ENCODE measurements around the gene SPSB2.
"Not testable (repeated sequence)": the region's sequence is repeated elsewhere in the genome, so short reads cannot be mapped to it uniquely, and the experiment has no call there.

SPSB2 gene

DNA sequence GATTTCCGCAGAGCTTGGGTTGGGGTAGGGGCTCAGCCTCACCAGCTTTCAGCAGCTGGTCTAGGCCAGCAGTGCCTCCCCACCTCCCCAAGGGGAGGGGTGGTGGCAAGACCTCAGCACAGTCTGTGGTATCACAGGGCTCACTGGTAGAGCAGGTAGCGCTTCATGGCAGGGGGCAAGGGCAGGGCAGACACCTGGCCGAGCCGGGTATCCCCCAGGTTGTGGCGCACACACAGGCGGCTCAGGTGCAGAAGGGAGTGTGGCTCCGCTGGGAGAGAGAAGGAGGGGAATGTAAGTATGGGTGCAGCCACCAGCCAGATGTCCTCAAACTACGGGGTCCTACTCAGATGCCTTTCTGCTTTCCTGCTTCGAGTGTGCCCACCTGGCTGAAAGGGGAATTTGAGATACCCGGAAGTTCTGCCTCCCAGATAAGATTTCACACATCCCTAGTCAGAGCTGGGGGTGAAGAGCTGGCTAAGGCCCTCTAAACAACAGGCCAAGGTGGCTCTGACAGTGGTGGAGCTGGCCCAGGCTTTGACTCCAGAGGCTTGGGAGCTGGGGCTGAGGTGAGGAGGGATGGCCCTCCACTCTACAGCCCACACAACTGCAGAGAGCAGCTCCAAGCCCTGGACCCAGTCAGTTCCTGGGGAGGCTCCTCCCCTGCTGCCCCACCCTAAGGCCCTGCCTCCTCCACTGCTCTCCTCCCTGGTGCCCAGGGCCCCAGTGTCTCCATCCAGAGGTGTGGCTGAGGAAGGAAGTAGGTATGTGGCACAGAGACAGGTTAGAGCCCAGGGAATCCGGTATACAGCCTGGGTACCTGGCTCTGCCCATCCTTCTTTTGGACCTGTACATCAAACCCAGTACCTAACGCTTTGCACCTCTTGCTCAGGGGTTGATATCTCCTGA is 1.8 kb downstream of the SPSB2 start:
- WGBS (ENCODE audit: insufficient coverage) = 74% methylated on average over 10 of the region's 12 CpGs

GRCh38 chr12:6870304-6870703 is 2.8 kb downstream of the SPSB2 start:
- peaks cover 14 to 73% (median 67%) of the 10 kb centered on the region in 4 experiments for H3K4me1 ChIP-seq (ENCODE audit: control extremely low read depth in 1 of 4, control insufficient read depth in 4 of 4, insufficient read depth in 4 of 4, low read length in 3 of 4)
- H3K4me3 ChIP-seq (ENCODE audit: control insufficient read depth in 1 of 7, extremely low read depth in 1 of 7, insufficient read depth in 4 of 7, low read depth in 2 of 7, low read length in 6 of 7); DNase-seq; H3K9me3 ChIP-seq (ENCODE audit: control extremely low read depth in 1 of 5, control insufficient read depth in 4 of 5, insufficient read depth in 2 of 5, low read depth in 1 of 5, low read length in 4 of 5); POLR2A ChIA-PET; H3K27ac ChIP-seq (ENCODE audit: insufficient read depth in 1 of 2, low read depth in 1 of 2, low read length in 2 of 2, poor library complexity in 1 of 2, severe bottlenecking in 2 of 2); H3K27me3 ChIP-seq (replicated peaks in 2 of 5; ENCODE audit: control insufficient read depth in 4 of 5, insufficient read depth in 5 of 5, low read length in 4 of 5): not testable (repeated sequence)
- CTCF ChIA-PET = interaction anchor here (0.7 to 9.4 kb wide), 16 partner anchors 16 to 273 kb away, joined by 3 to 105 read pairs (median 14); partner anchors contain the start of genes C12orf57, CDCA3, LRRC23 and RNU7-1
- peaks cover 4 to 42% (median 31%) of the 10 kb centered on the region in 4 experiments for H3K36me3 ChIP-seq (ENCODE audit: control insufficient read depth in 4 of 4, insufficient read depth in 4 of 4, low read length in 3 of 4)
- WGBS (ENCODE audit: insufficient coverage) = no CpG with 5 or more reads among the region's 4 CpGs

More for the DNA sequence above, 1.8 kb downstream of the SPSB2 start:
- no peaks in the 10 kb centered on the region for H3K27me3 ChIP-seq (replicated peaks in 2 of 5; ENCODE audit: control insufficient read depth in 4 of 5, insufficient read depth in 5 of 5, low read length in 4 of 5)
- peak overlapping the region in 5 of 7 experiments; percentile 7 to 94 (median 77) for H3K4me3 ChIP-seq (ENCODE audit: control insufficient read depth in 1 of 7, extremely low read depth in 1 of 7, insufficient read depth in 4 of 7, low read depth in 2 of 7, low read length in 6 of 7)
- ChIA-PET POLR2A (interaction anchor here (1.1 kb wide), 1 partner anchor 73 kb away, joined by 3 read pairs; the partner anchor contains the start of genes C12orf57 and RNU7-1), CTCF (interaction anchor here (0.8 to 9.4 kb wide), 25 partner anchors 10 to 242 kb away, joined by 3 to 105 read pairs (median 8); partner anchors contain the start of genes C12orf57, CDCA3, LRRC23 and MLF2)
- no peaks in the 10 kb centered on the region for H3K9me3 ChIP-seq (ENCODE audit: control extremely low read depth in 1 of 5, control insufficient read depth in 4 of 5, insufficient read depth in 2 of 5, low read depth in 1 of 5, low read length in 4 of 5)
- peaks cover 18 to 76% (median 70%) of the 10 kb centered on the region in 4 experiments for H3K4me1 ChIP-seq (ENCODE audit: control extremely low read depth in 1 of 4, control insufficient read depth in 4 of 4, insufficient read depth in 4 of 4, low read length in 3 of 4)
- DNase-seq = no peak
- H3K27ac ChIP-seq (ENCODE audit: insufficient read depth in 1 of 2, low read depth in 1 of 2, low read length in 2 of 2, poor library complexity in 1 of 2, severe bottlenecking in 2 of 2) = peak overlapping the region in 1 of 2 experiments; percentile 86
- H3K36me3 ChIP-seq (ENCODE audit: control insufficient read depth in 4 of 4, insufficient read depth in 4 of 4, low read length in 3 of 4) = peaks cover 4 to 32% (median 22%) of the 10 kb centered on the region in 4 experiments

GRCh38 chr12:6869049-6870021 is 3.8 kb downstream of the SPSB2 start:
- DNase-seq = peak; percentile 84 to 93 (median 87)
- ChIA-PET CTCF (interaction anchor here (0.6 to 9.4 kb wide), 31 partner anchors 10 to 322 kb away, joined by 3 to 105 read pairs (median 5); partner anchors contain the start of genes C12orf57, C1RL, CDCA3 and LRRC23), POLR2A (interaction anchor here (0.6 to 3.7 kb wide), 4 partner anchors 18 to 86 kb away, joined by 3 to 21 read pairs (median 6); partner anchors contain the start of genes C12orf57, RNU7-1 and USP5)
- Histone ChIP-seq H3K9me3 (ENCODE audit: control extremely low read depth in 1 of 5, control insufficient read depth in 4 of 5, insufficient read depth in 2 of 5, low read depth in 1 of 5, low read length in 4 of 5) (no peaks in the 10 kb centered on the region), H3K27me3 (replicated peaks in 2 of 5; ENCODE audit: control insufficient read depth in 4 of 5, insufficient read depth in 5 of 5, low read length in 4 of 5) (no peaks in the 10 kb centered on the region), H3K4me1 (ENCODE audit: control extremely low read depth in 1 of 4, control insufficient read depth in 4 of 4, insufficient read depth in 4 of 4, low read length in 3 of 4) (peaks cover 8 to 68% (median 58%) of the 10 kb centered on the region in 4 experiments), H3K4me3 (ENCODE audit: control insufficient read depth in 1 of 7, extremely low read depth in 1 of 7, insufficient read depth in 4 of 7, low read depth in 2 of 7, low read length in 6 of 7) (peak overlapping the region in 3 of 7 experiments; percentile 78 to 89 (median 89)), H3K27ac (ENCODE audit: insufficient read depth in 1 of 2, low read depth in 1 of 2, low read length in 2 of 2, poor library complexity in 1 of 2, severe bottlenecking in 2 of 2) (no peak overlapping the region), H3K36me3 (ENCODE audit: control insufficient read depth in 4 of 4, insufficient read depth in 4 of 4, low read length in 3 of 4) (peaks cover 4 to 51% (median 38%) of the 10 kb centered on the region in 4 experiments)
- WGBS (ENCODE audit: insufficient coverage) = 51% methylated on average over 12 of the region's 12 CpGs

DNA sequence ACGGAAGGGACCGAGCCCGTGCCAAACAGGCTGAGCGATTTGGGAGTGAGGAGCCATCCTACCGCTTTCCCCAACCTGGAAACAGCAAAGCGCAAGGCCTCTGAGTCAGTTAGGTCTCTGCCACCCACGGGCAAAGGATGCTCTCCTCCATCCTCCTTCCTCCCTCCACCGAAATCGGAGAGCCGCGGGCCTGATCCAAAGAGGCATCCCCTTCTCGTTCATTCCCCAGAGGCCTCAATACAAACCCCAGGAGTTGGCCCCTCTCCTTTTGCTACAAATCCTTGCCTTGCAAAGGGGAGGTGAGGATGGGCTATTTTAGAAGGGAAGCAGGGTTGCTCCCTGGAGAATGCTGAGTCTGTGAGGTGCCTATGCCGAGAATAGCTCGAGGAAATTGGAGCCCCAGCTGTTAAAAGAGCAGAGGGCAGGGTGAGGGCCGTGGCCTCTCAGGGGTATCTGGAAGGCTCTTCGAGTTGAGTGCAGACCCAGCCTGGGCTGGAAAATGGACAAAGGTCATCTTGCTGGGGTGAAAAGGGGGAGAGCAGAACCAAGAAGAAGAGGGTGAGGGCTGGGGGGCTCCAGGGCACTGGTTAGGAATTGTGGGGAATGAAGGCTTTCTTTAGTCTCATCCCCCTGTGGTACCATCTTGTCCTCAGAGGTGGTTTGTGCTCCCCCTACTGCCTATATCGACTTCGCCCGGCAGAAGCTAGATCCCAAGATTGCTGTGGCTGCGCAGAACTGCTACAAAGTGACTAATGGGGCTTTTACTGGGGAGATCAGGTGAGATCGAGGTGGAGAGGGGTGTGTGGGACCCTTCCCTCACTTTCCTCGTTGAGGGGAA is 4.7 kb downstream of the SPSB2 start:
- DNase-seq = no peak
- ChIA-PET POLR2A (interaction anchor here (0.6 to 3.7 kb wide), 5 partner anchors 15 to 85 kb away, joined by 3 to 21 read pairs (median 6); partner anchors contain the start of genes C12orf57, RNU7-1 and USP5), CTCF (interaction anchor here (0.7 to 9.4 kb wide), 26 partner anchors 9 to 292 kb away, joined by 3 to 105 read pairs (median 5); partner anchors contain the start of genes C12orf57, CDCA3, LRRC23 and RNU7-1)
- peaks cover 4 to 59% (median 44%) of the 10 kb centered on the region in 4 experiments for H3K36me3 ChIP-seq (ENCODE audit: control insufficient read depth in 4 of 4, insufficient read depth in 4 of 4, low read length in 3 of 4)
- H3K9me3 ChIP-seq (ENCODE audit: control extremely low read depth in 1 of 5, control insufficient read depth in 4 of 5, insufficient read depth in 2 of 5, low read depth in 1 of 5, low read length in 4 of 5) = no peaks in the 10 kb centered on the region
- 19% methylated on average over 10 of the region's 22 CpGs for WGBS (ENCODE audit: insufficient coverage)
- peaks cover 8 to 59% (median 50%) of the 10 kb centered on the region in 4 experiments for H3K4me1 ChIP-seq (ENCODE audit: control extremely low read depth in 1 of 4, control insufficient read depth in 4 of 4, insufficient read depth in 4 of 4, low read length in 3 of 4)
- peak overlapping the region in 1 of 2 experiments; percentile 76 for H3K27ac ChIP-seq (ENCODE audit: insufficient read depth in 1 of 2, low read depth in 1 of 2, low read length in 2 of 2, poor library complexity in 1 of 2, severe bottlenecking in 2 of 2)
- peak overlapping the region; percentile 63 to 89 (median 78) for H3K4me3 ChIP-seq (ENCODE audit: control insufficient read depth in 1 of 7, extremely low read depth in 1 of 7, insufficient read depth in 4 of 7, low read depth in 2 of 7, low read length in 6 of 7)
- H3K27me3 ChIP-seq (replicated peaks in 2 of 5; ENCODE audit: control insufficient read depth in 4 of 5, insufficient read depth in 5 of 5, low read length in 4 of 5) = no peaks in the 10 kb centered on the region

DNA sequence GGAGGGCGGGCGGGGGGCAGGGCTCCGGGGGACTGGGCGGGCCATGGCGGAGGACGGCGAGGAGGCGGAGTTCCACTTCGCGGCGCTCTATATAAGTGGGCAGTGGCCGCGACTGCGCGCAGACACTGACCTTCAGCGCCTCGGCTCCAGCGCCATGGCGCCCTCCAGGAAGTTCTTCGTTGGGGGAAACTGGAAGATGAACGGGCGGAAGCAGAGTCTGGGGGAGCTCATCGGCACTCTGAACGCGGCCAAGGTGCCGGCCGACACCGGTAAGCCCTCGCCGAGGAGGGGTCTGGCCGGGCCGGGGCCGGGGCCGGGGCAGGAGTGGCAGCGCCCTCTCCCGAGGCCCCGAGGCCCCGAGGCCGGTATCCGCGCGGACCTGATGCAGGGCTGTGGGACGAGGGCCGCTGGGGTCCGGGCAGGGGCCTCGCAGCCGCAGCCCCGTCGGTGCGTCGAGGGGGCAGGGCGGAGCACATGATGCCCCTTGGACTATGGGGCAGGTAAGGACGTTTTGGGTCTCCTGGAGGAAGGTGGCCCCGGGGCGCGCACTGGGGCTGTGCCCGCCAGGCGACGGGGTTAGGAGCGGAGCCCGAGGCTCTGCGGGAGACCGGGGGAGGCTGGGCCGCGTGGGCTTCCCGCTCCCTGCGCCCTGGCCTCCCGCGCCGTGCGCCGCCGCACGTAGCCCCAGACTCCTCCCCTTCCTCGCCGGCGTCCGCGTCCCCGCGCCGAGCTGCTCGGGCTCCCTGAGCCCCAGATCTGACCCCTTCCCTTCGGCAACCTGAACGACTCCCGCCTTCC is 5.5 kb downstream of the SPSB2 start, which contains the start of gene TPI1:
TSS of gene TPI1 (plus strand) at position 119 of the 798 bp plus-strand sequence. CDS start at position 155, 36 bp downstream.
- H3K4me1 ChIP-seq (ENCODE audit: control extremely low read depth in 1 of 4, control insufficient read depth in 4 of 4, insufficient read depth in 4 of 4, low read length in 3 of 4) = peaks cover 8 to 55% (median 46%) of the 10 kb centered on the region in 4 experiments
- ChIA-PET POLR2A (interaction anchor here (0.6 to 3.7 kb wide), 5 partner anchors 14 to 81 kb away, joined by 3 to 21 read pairs (median 6); partner anchors contain the start of genes C12orf57, CDCA3, RNU7-1 and USP5), CTCF (interaction anchor here (0.7 to 9.4 kb wide), 17 partner anchors 8 to 293 kb away, joined by 3 to 105 read pairs (median 4); partner anchors contain the start of genes C12orf57, CDCA3, LRRC23 and RNU7-1)
- peak within 1 kb of the TSS; percentile 25 to 80 for H3K27ac ChIP-seq (ENCODE audit: insufficient read depth in 1 of 2, low read depth in 1 of 2, low read length in 2 of 2, poor library complexity in 1 of 2, severe bottlenecking in 2 of 2)
- H3K36me3 ChIP-seq (ENCODE audit: control insufficient read depth in 4 of 4, insufficient read depth in 4 of 4, low read length in 3 of 4) = peaks cover 4 to 67% (median 50%) of the 10 kb centered on the region in 4 experiments
- DNase-seq = peak in 2 of 3 donors; percentile 30 to 42
- H3K27me3 ChIP-seq (replicated peaks in 2 of 5; ENCODE audit: control insufficient read depth in 4 of 5, insufficient read depth in 5 of 5, low read length in 4 of 5) = no peaks in the 10 kb centered on the region
- under 1% methylated on average over 63 of the region's 86 CpGs for WGBS (ENCODE audit: insufficient coverage)
- H3K9me3 ChIP-seq (ENCODE audit: control extremely low read depth in 1 of 5, control insufficient read depth in 4 of 5, insufficient read depth in 2 of 5, low read depth in 1 of 5, low read length in 4 of 5) = no peaks in the 10 kb centered on the region
- peak within 1 kb of the TSS; percentile 63 to 89 (median 78) for H3K4me3 ChIP-seq (ENCODE audit: control insufficient read depth in 1 of 7, extremely low read depth in 1 of 7, insufficient read depth in 4 of 7, low read depth in 2 of 7, low read length in 6 of 7)

All from common myeloid progenitor, CD34-positive (primary cell).